GM15510 (cell line): ENCODE measurements around the gene NRG4.

Experiments used
- POLR2A ChIP-seq: IDR thresholded peaks from 3 replicates; pipeline ENCODE4 v1.6.1; 2011; ENCODE audit warnings: borderline replicate concordance; ENCODE audit not compliant: insufficient read length; ENCODE audit errors: extremely low read depth

Gene NRG4

DNA sequence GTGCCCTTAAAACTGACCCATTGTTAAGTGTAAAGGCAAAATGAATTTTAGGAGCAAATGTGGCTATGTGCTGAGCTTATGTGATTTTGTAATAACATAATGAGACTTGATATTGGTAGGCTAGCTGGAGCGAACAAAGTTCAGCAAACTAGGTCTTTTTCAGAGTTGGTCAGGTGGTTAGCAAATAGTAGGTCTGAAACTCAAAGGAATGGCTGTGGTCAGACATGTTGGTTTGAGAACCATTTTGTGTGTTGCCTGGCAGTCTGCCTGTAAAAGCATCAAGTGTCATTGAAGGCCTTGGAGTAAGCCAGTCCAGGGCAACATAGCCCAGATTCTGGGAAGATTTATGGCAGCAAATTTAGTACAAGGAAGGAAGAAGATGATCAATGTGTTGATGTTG, 92.1 kb downstream of the NRG4 start:
- no peak for TF ChIP-seq POLR2A

DNA sequence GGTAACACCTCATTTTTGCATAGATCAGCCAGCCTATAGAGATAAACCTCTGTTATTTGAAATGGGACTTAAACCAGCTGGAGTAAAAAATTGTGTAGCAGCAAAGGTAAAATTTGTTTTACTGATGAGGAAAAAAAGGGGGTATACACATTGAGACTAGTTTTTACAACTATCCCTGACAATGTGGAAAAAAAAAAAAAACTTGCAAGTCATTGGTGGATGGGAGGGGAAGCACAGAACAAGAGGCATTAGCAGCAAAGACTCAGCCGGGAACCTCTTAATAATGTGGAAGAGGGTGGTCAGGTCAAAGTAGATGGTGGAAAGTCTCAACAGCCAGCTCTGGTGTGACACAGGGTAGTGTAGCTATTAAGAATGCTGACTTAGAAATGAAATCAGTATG, 94.1 kb downstream of the NRG4 start:
- TF ChIP-seq POLR2A, result no peak

DNA sequence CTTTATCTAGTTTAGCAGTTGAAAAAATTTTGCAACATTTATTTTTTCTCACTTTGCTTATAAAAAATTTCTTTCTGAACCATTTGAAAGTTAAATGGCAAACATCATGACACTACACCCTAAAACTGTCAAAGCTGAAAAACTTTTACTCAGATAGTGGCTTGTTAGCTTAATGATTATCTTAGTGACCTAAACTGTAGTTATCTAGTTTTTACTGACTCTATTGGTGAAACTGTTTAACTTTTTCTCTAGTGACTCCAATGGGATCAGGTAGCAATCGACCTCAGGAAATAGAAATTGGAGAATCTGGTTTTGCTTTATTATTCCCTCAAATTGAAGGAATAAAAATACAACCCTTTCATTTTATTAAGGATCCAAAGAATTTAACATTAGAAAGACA, 95.2 kb downstream of the NRG4 start:
- TF ChIP-seq POLR2A, result no peak

DNA sequence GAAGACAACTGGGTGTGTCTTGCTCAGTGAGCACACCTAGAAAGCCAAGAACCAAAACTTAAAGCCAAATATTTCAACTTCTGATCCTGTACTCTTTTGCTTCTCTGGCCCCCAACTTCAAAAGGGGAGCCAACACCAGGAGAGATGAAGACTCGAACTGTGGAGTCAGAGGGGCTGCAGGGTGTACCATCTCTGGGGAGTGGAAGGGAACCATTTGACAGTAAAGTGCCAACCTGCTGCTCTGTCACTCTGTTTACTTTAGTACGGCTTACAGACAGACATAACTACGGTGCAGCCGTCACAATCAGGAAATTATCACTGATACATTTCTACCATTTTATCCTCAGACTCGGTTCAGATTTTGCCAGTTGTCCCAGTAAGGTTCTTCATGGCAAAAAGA, 107.0 kb downstream of the NRG4 start:
- TF ChIP-seq POLR2A, result no peak

DNA sequence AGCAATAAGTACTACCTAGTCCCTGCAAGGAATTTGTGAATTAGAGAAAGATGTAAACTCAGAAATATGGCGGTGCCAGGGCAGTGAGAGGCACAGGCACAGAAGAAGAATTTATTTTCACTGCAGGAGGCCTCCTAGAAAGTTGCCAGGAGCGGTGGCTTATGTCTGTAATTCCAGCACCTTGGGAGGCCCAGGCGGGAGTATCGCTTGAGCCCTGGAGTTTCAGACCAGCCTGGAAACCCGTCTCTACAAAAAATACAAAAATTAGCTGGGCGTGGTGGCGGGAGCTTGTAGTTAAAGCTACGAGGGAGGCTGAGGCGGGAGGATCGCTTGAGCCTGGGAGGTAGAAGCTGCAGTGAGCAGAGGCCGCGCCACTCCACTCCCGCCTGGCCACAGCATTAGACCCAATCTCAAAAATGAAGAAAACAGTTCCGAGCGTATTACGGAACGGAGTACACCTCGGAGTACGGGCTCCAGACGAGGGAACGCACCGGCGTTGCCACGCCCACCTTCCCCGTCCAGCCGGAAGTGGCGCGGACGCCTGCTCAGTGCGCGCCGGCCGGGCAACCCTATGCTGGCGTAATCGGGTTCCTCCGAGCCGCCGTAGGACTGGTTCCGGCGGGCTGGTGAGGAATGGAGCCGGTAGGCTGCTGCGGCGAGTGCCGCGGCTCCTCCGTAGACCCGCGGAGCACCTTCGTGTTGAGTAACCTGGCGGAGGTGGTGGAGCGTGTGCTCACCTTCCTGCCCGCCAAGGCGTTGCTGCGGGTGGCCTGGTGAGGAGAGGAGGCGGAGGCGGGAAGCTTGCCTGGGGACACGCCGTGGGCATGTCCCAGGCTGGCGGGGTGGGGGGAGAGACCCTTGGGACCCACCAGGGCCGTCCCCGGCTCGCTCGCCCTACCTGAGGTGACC, 108.6 kb downstream of the NRG4 start, which contains the start of gene FBXO22:
Gene FBXO22 (plus strand): TSS at position 548 of the 909 bp plus-strand sequence. CDS start 86 bp downstream, at position 634.
- TF ChIP-seq POLR2A, result peak; percentile 91

- no peak for TF ChIP-seq POLR2A
Measured at GRCh38 chr15:75902129-75902557, 110.1 kb downstream of the NRG4 start.

GRCh38 chr15:75900577-75900976, 111.6 kb downstream of the NRG4 start:
- no peak for TF ChIP-seq POLR2A

- no peak for TF ChIP-seq POLR2A
Measured at GRCh38 chr15:75895731-75896130, 116.5 kb downstream of the NRG4 start.

DNA sequence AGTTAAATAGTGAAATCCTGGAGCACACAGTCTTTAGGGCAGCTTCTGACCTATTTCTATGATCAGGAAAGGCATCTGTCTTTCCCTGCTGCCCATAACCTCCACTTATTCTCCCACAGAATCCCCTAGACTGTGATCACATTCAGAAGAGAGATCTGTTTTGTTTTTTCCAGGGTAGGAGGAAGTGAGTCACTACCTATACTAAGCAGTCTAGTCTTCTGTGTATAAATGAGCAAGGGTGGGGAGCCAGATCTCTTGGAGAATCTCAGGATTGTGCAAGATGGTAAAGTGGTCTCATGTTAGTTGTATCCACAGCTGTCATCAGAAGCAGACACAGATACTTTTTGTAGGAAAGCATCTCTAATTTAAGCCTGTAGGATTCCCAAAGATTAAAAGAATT, 120.3 kb downstream of the NRG4 start:
- TF ChIP-seq POLR2A, result no peak
